ENCODE results near the gene GRM7.

The GRM7 gene

DNA sequence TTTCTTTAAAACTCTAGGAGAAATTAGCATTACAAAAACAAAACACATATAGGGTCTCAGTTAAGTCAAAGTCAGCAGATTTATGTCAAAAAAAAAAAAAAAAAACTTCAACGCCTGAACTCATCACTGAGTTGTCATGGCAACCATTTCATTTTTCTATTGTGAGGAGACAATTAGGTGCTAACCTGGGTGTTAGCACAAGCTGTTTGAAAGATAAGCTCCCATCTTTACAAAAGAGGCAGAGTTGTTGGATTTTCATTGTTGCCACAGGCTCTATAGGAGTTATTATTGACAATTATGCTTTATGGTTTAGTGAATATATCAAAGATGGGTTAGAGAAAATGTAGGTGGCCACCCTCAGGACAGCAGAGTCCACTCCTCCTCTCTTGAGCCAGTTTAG, 806.9 kb downstream of the GRM7 start:
- no peak for DNase-seq (ENCODE audit: low read depth in 1 of 2, low spot score in 1 of 2)
- no peak overlapping the region for H3K27ac ChIP-seq (replicated peaks)
- no peak for TF ChIP-seq GABPA (IDR thresholded peaks at IDR 0.05; ENCODE audit: low read depth)
- TF ChIP-seq, protein P1, sequence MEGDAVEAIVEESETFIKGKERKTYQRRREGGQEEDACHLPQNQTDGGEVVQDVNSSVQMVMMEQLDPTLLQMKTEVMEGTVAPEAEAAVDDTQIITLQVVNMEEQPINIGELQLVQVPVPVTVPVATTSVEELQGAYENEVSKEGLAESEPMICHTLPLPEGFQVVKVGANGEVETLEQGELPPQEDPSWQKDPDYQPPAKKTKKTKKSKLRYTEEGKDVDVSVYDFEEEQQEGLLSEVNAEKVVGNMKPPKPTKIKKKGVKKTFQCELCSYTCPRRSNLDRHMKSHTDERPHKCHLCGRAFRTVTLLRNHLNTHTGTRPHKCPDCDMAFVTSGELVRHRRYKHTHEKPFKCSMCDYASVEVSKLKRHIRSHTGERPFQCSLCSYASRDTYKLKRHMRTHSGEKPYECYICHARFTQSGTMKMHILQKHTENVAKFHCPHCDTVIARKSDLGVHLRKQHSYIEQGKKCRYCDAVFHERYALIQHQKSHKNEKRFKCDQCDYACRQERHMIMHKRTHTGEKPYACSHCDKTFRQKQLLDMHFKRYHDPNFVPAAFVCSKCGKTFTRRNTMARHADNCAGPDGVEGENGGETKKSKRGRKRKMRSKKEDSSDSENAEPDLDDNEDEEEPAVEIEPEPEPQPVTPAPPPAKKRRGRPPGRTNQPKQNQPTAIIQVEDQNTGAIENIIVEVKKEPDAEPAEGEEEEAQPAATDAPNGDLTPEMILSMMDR (IDR thresholded peaks at IDR 0.05; ENCODE audit: insufficient read depth, low read length), result no peak
- no peak for TF ChIP-seq POLR2AphosphoS5 (IDR thresholded peaks at IDR 0.05; ENCODE audit: low read depth)
- TF ChIP-seq SPI1 (IDR thresholded peaks at IDR 0.05; ENCODE audit: borderline replicate concordance, low read depth), result no peak
- TF ChIP-seq, protein P2, sequence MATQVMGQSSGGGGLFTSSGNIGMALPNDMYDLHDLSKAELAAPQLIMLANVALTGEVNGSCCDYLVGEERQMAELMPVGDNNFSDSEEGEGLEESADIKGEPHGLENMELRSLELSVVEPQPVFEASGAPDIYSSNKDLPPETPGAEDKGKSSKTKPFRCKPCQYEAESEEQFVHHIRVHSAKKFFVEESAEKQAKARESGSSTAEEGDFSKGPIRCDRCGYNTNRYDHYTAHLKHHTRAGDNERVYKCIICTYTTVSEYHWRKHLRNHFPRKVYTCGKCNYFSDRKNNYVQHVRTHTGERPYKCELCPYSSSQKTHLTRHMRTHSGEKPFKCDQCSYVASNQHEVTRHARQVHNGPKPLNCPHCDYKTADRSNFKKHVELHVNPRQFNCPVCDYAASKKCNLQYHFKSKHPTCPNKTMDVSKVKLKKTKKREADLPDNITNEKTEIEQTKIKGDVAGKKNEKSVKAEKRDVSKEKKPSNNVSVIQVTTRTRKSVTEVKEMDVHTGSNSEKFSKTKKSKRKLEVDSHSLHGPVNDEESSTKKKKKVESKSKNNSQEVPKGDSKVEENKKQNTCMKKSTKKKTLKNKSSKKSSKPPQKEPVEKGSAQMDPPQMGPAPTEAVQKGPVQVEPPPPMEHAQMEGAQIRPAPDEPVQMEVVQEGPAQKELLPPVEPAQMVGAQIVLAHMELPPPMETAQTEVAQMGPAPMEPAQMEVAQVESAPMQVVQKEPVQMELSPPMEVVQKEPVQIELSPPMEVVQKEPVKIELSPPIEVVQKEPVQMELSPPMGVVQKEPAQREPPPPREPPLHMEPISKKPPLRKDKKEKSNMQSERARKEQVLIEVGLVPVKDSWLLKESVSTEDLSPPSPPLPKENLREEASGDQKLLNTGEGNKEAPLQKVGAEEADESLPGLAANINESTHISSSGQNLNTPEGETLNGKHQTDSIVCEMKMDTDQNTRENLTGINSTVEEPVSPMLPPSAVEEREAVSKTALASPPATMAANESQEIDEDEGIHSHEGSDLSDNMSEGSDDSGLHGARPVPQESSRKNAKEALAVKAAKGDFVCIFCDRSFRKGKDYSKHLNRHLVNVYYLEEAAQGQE (IDR thresholded peaks at IDR 0.05; ENCODE audit: insufficient replicate concordance, low read depth), result no peak
- H3K4me3 ChIP-seq (replicated peaks; ENCODE audit: insufficient read depth, low read length), result no peak overlapping the region
- no peaks in the 10 kb centered on the region for H3K27me3 ChIP-seq (ENCODE audit: insufficient read depth, poor library complexity, severe bottlenecking)

GRCh38 chr3:7669641-7670040, 808.7 kb downstream of the GRM7 start:
- H3K27me3 ChIP-seq (ENCODE audit: insufficient read depth, poor library complexity, severe bottlenecking), result no peaks in the 10 kb centered on the region
- H3K4me3 ChIP-seq (replicated peaks; ENCODE audit: insufficient read depth, low read length), result no peak overlapping the region
- no peak for DNase-seq (ENCODE audit: low read depth in 1 of 2, low spot score in 1 of 2)
- TF ChIP-seq, protein P2 (IDR thresholded peaks at IDR 0.05; ENCODE audit: insufficient replicate concordance, low read depth), result no peak
- TF ChIP-seq, protein P1 (IDR thresholded peaks at IDR 0.05; ENCODE audit: insufficient read depth, low read length), result no peak
- TF ChIP-seq SPI1 (IDR thresholded peaks at IDR 0.05; ENCODE audit: borderline replicate concordance, low read depth) (no peak), POLR2AphosphoS5 (IDR thresholded peaks at IDR 0.05; ENCODE audit: low read depth) (no peak), GABPA (IDR thresholded peaks at IDR 0.05; ENCODE audit: low read depth) (no peak)
- no peak overlapping the region for H3K27ac ChIP-seq (replicated peaks)

GRCh38 chr3:7678521-7678920, 817.6 kb downstream of the GRM7 start:
- H3K27me3 ChIP-seq (ENCODE audit: insufficient read depth, poor library complexity, severe bottlenecking), result no peaks in the 10 kb centered on the region
- no peak for DNase-seq (ENCODE audit: low read depth in 1 of 2, low spot score in 1 of 2)
- TF ChIP-seq POLR2AphosphoS5 (IDR thresholded peaks at IDR 0.05; ENCODE audit: low read depth), result no peak
- TF ChIP-seq SPI1 (IDR thresholded peaks at IDR 0.05; ENCODE audit: borderline replicate concordance, low read depth), result no peak
- TF ChIP-seq GABPA (IDR thresholded peaks at IDR 0.05; ENCODE audit: low read depth), result no peak
- TF ChIP-seq, protein P2 (IDR thresholded peaks at IDR 0.05; ENCODE audit: insufficient replicate concordance, low read depth), result no peak
- TF ChIP-seq, protein P1 (IDR thresholded peaks at IDR 0.05; ENCODE audit: insufficient read depth, low read length), result no peak
- no peak overlapping the region for H3K4me3 ChIP-seq (replicated peaks; ENCODE audit: insufficient read depth, low read length)
- H3K27ac ChIP-seq (replicated peaks), result no peak overlapping the region

Measured in HL-60 (cell line).